Type B pancreatic cell (in vitro differentiated cells): ENCODE results near the gene TTC39C. TPM values are rescaled to one million over a fixed set of nuclear protein-coding genes. Genes with fewer than 3 reads are reported as not detected.

Experiments
- DNase-seq: peaks from one replicate; pipeline ENCODE4 v3.0.0; 2021; ENCODE audit warnings: mixed read lengths; ENCODE audit not compliant: unreplicated experiment; ENCODE audit errors: extremely low spot score
- H3K27ac Mint-ChIP-seq: 2 replicates; pipeline ENCODE4 v1.8.0; 2021; ENCODE audit warnings: mild to moderate bottlenecking, mixed read lengths
- H3K27me3 Mint-ChIP-seq: 2 replicates; pipeline ENCODE4 v1.8.0; 2021; ENCODE audit warnings: mixed read lengths
- H3K36me3 Mint-ChIP-seq: 2 replicates; pipeline ENCODE4 v1.8.0; 2021; ENCODE audit warnings: mixed read lengths
- H3K4me1 Mint-ChIP-seq: one replicate; pipeline ENCODE4 v1.8.0; 2021; ENCODE audit warnings: mixed read lengths; ENCODE audit not compliant: unreplicated experiment
- H3K4me3 Mint-ChIP-seq: 2 replicates; pipeline ENCODE4 v1.8.0; 2021; ENCODE audit warnings: mild to moderate bottlenecking, mixed read lengths
- H3K9me3 Mint-ChIP-seq: 2 replicates; pipeline ENCODE4 v1.8.0; 2021; ENCODE audit warnings: mixed read lengths
- CTCF ChIP-seq: fragments of 200-600 bp; sonication (generic); conservative IDR thresholded peaks from 2 replicates; pipeline ENCODE4 v1.5.0; 2021; ENCODE audit warnings: antibody characterized with exemption, mild to moderate bottlenecking
- long read RNA-seq: library from polyadenylated mRNA; unstranded; transcript quantifications from one replicate; pipeline ENCODE4 v2.0.0, GENCODE V29; 2020
- total RNA-seq: library from RNA; stranded (reverse); gene quantifications from 2 replicates; pipeline ENCODE4 v1.2.1, GENCODE V29; 2021; ENCODE audit warnings: low replicate concordance

The TTC39C gene
- 15.0 and 21.6 TPM in 2 replicates for total RNA-seq
- long read RNA-seq, full-length matches to known transcripts: 1 of 5 reads
- long read RNA-seq, partial matches to known transcripts: 1 of 5 reads
- long read RNA-seq, other reads (novel, unspliced or antisense): 3 of 5 reads

GRCh38 chr18:24014062-24014985 lies at the start of gene TTC39C:
TTC39C (plus strand) TSS chr18:24014754; CDS start chr18:24014872, 118 bp downstream.
- Mint-ChIP-seq H3K27ac (peak within 1 kb of the TSS; percentile 89), H3K4me3 (peak within 1 kb of the TSS; percentile 92), H3K27me3 (peaks cover 17% of the 10 kb centered on the region), H3K4me1 (peaks cover 20% of the 10 kb centered on the region), H3K9me3 (no peaks in the 10 kb centered on the region), H3K36me3 (peaks cover 5% of the 10 kb centered on the region)
- DNase-seq: peak; percentile 78
- TF ChIP-seq CTCF: no peak

GRCh38 chr18:23966909-23967308 lies 47.6 kb upstream of the TTC39C start:
- Mint-ChIP-seq H3K9me3 (peaks cover 4% of the 10 kb centered on the region), H3K36me3 (no peaks in the 10 kb centered on the region), H3K4me1 (peaks cover 11% of the 10 kb centered on the region), H3K27me3 (peaks cover 9% of the 10 kb centered on the region), H3K27ac (no peak overlapping the region), H3K4me3 (no peak overlapping the region)
- no peak for TF ChIP-seq CTCF
- DNase-seq: no peak

- peaks cover 4% of the 10 kb centered on the region for H3K9me3 Mint-ChIP-seq
- peaks cover 11% of the 10 kb centered on the region for H3K4me1 Mint-ChIP-seq
- no peak overlapping the region for H3K4me3 Mint-ChIP-seq
Observed at GRCh38 chr18:23967321-23968089, 47.0 kb upstream of the TTC39C start.

GRCh38 chr18:23968638-23969604 lies 45.6 kb upstream of the TTC39C start:
- Mint-ChIP-seq H3K4me1 (peaks cover 5% of the 10 kb centered on the region), H3K9me3 (peaks cover 4% of the 10 kb centered on the region), H3K36me3 (no peaks in the 10 kb centered on the region), H3K27me3 (peaks cover 9% of the 10 kb centered on the region), H3K4me3 (no peak overlapping the region), H3K27ac (no peak overlapping the region)
- TF ChIP-seq CTCF: no peak
- no peak for DNase-seq

More at GRCh38 chr18:23967321-23968089, 47.0 kb upstream of the TTC39C start:
- DNase-seq: no peak
- no peak overlapping the region for H3K27ac Mint-ChIP-seq
- no peaks in the 10 kb centered on the region for H3K36me3 Mint-ChIP-seq
- peaks cover 9% of the 10 kb centered on the region for H3K27me3 Mint-ChIP-seq
- no peak for TF ChIP-seq CTCF

DNA sequence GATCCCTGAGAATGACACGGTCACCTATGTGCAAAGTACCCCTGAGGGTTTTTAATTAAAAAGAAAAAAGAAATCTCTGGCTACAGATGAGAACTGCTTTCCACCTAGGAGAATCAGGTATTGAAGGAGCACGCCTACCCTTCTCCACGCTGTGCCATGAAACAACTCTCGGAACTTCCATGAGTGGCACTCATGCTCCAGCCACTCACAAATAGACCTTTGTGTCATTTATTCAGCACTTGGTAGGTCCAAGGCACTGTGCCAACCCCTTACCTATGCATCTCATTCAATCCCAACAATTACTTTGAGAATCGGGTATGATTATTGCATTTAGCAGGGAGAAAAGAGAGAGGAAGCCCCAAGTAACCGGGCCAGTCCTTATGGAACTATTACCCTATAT lies 44.9 kb upstream of the TTC39C start:
- Mint-ChIP-seq H3K4me3 (no peak overlapping the region), H3K4me1 (no peaks in the 10 kb centered on the region), H3K36me3 (no peaks in the 10 kb centered on the region), H3K9me3 (peaks cover 9% of the 10 kb centered on the region), H3K27me3 (peaks cover 5% of the 10 kb centered on the region), H3K27ac (no peak overlapping the region)
- no peak for DNase-seq
- TF ChIP-seq CTCF: no peak
